Breast epithelium (tissue), 3 donors: Measurements from ENCODE around the gene KNSTRN.

Source experiments
- CTCF ChIP-seq, 3 donors: fragments of 450-650 bp; IDR thresholded peaks; one replicate each; pipeline ENCODE4 v1.5.1; 2016 to 2017; ENCODE audit warnings: antibody characterized with exemption in 3 of 3, mild to moderate bottlenecking in 3 of 3, moderate library complexity in 3 of 3
- POLR2A ChIP-seq: fragments of 450-650 bp; IDR thresholded peaks from one replicate; pipeline ENCODE4 v1.6.1; 2016; ENCODE audit warnings: antibody characterized with exemption, mild to moderate bottlenecking, moderate library complexity
- POLR2AphosphoS5 ChIP-seq, 3 donors: sonication (generic); formaldehyde crosslinking; IDR thresholded peaks; one replicate each; pipeline ENCODE4 v1.6.1; 2017; ENCODE audit warnings: antibody characterized with exemption in 3 of 3

GRCh38 chr15:40334541-40334940, 48.0 kb upstream of the KNSTRN start:
- TF ChIP-seq POLR2A (no peak), CTCF (IDR thresholded peaks at IDR 0.05) (no peak), POLR2AphosphoS5 (IDR thresholded peaks at IDR 0.05) (no peak)
